Subcutaneous abdominal adipose tissue (tissue), 5 donors: ENCODE measurements around the gene GABBR2.

Source experiments
- H3K27ac ChIP-seq: one replicate; pipeline ENCODE4 v1.7.0; 2013; ENCODE audit warnings: low read depth, mild to moderate bottlenecking, inconsistent platforms, low read length, moderate library complexity
- H3K27me3 ChIP-seq, 5 donors: one replicate each; pipeline ENCODE4 v1.7.0; 2013; ENCODE audit warnings: low read length in 5 of 5, inconsistent platforms in 1 of 5; ENCODE audit not compliant: control insufficient read depth in 5 of 5, insufficient read depth in 4 of 5
- H3K36me3 ChIP-seq, 5 donors: one replicate each; pipeline ENCODE4 v1.7.0; 2013; ENCODE audit warnings: low read length in 5 of 5; ENCODE audit not compliant: control insufficient read depth in 5 of 5, insufficient read depth in 5 of 5
- H3K4me1 ChIP-seq, 5 donors: one replicate each; pipeline ENCODE4 v1.7.0; 2013; ENCODE audit warnings: low read length in 5 of 5, mild to moderate bottlenecking in 3 of 5, moderate library complexity in 1 of 5; ENCODE audit not compliant: control insufficient read depth in 5 of 5, insufficient read depth in 5 of 5
- H3K4me3 ChIP-seq, 5 donors: one replicate each; pipeline ENCODE4 v1.7.0; 2013; ENCODE audit warnings: low read length in 5 of 5, low read depth in 1 of 5
- H3K9ac ChIP-seq, 5 donors: one replicate each; pipeline ENCODE4 v1.7.0; 2013; ENCODE audit warnings: low read length in 5 of 5, mild to moderate bottlenecking in 4 of 5, moderate library complexity in 3 of 5
- H3K9me3 ChIP-seq, 5 donors: one replicate each; pipeline ENCODE4 v1.7.0; 2013; ENCODE audit warnings: low read length in 5 of 5; ENCODE audit not compliant: control insufficient read depth in 5 of 5
- donor health status: healthy.
- donor health status: healthy.
- donor health status: healthy.
- donor health status: healthy.
- donor health status: healthy.

Gene GABBR2

DNA sequence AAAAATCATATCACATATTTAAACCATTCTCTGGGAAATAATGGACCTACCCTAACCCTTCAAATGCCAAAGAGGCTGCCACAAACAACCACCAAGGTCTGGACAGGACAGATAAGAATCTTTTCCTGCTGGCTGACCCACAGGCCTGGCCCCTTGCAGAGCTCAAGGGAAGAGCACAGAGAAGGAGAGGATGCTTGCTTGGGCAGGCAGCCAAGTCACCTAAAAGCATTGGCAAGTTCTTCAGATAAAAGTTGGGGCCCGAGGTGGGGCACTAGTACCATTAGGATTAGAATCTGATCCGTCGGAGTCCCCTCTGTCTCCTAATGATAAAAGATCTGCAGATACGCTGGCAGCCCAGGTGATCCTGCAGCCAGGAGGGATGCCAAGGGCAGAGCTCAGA lies 176.6 kb downstream of the GABBR2 start:
- H3K36me3 ChIP-seq: no peaks in the 10 kb centered on the region
- H3K9ac ChIP-seq: no peak overlapping the region

DNA sequence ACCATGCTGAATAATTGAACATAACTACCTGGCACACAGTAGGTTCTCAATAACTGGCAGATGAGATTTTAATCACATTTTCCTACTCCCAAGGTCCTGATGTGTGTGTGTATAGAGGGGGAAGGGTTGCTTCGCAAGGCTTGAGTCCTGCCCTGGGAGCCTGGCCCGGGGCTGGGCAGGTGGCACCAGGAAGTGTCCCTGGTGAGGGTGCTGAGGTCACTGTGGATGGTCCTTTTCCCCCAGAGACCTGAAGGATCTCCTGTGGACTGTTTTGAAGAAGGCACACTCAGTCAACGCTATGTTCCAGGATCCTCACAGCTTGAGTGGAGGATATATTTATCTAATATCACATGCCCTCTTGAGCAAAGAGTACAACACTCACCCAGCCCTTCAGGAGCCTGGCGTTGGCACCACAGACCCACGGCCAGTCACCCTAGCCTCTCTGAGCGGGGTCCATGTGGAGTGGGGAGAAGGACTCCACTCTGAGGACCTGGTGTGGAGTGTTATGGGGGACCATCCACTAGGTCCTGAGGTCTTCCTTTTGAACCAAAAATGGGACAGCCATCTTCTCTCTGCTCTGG lies 177.8 kb downstream of the GABBR2 start:
- Histone ChIP-seq H3K4me1 (no peaks in the 10 kb centered on the region), H3K4me3 (no peak overlapping the region), H3K9me3 (no peaks in the 10 kb centered on the region), H3K9ac (no peak overlapping the region), H3K27ac (no peak overlapping the region), H3K27me3 (peaks cover 0 to 8% (median 2%) of the 10 kb centered on the region in 5 donors), H3K36me3 (no peaks in the 10 kb centered on the region)

More for the DNA sequence above, 176.6 kb downstream of the GABBR2 start:
- H3K9me3 ChIP-seq: peaks cover 0 to 4% (median 0%) of the 10 kb centered on the region in 5 donors
- H3K4me3 ChIP-seq: no peak overlapping the region
- no peaks in the 10 kb centered on the region for H3K4me1 ChIP-seq
- H3K27ac ChIP-seq: no peak overlapping the region
- peaks cover 0 to 8% (median 2%) of the 10 kb centered on the region in 5 donors for H3K27me3 ChIP-seq

DNA sequence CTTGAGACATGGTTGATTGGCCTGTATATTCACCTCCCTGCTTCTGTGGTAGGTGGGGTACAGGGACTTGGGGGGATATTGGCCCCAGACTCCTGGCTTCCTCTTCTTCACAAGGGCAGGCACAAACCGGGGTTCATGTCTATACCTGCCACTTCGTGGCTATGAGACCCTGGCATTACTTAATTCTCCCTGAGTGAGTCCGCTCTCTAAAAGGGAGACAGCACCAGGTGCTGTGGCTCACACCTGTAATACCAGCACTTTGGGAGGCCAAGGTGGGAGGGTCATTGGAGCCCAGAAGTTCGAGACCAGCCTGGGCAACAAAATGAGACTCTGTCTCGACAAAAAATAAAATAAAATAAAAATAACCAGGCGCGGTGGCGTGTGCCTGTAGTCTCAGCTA lies 178.5 kb downstream of the GABBR2 start:
- H3K27ac ChIP-seq: no peak overlapping the region
- H3K9ac ChIP-seq: no peak overlapping the region
- no peaks in the 10 kb centered on the region for H3K36me3 ChIP-seq
- H3K9me3 ChIP-seq: no peaks in the 10 kb centered on the region
- H3K4me1 ChIP-seq: no peaks in the 10 kb centered on the region
- H3K27me3 ChIP-seq: peaks cover 0 to 8% (median 2%) of the 10 kb centered on the region in 5 donors
- H3K4me3 ChIP-seq: no peak overlapping the region

DNA sequence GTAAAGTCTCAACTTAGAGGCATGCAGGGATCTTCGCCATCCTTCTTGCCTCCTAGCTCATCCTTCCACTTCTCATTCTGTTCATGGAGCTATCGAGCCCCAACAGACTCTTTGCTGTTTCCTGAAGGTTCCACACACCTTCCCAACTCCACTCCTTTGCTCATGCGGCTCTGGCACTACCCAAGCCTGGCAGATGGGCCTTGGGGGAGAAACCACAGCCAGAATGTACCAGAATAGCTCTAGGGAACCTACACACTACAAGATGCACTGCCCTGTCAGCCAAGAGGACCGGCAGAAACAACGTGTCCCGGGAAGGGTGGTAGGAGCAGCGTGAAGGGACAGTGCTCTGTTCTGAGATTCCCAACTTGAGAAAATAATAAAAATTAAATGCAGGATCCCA lies 178.9 kb downstream of the GABBR2 start:
- H3K27ac ChIP-seq: no peak overlapping the region
- no peaks in the 10 kb centered on the region for H3K4me1 ChIP-seq
- H3K9me3 ChIP-seq: no peaks in the 10 kb centered on the region
- H3K27me3 ChIP-seq: peaks cover 0 to 8% (median 2%) of the 10 kb centered on the region in 5 donors
- H3K36me3 ChIP-seq: no peaks in the 10 kb centered on the region
- no peak overlapping the region for H3K9ac ChIP-seq
- H3K4me3 ChIP-seq: no peak overlapping the region

DNA sequence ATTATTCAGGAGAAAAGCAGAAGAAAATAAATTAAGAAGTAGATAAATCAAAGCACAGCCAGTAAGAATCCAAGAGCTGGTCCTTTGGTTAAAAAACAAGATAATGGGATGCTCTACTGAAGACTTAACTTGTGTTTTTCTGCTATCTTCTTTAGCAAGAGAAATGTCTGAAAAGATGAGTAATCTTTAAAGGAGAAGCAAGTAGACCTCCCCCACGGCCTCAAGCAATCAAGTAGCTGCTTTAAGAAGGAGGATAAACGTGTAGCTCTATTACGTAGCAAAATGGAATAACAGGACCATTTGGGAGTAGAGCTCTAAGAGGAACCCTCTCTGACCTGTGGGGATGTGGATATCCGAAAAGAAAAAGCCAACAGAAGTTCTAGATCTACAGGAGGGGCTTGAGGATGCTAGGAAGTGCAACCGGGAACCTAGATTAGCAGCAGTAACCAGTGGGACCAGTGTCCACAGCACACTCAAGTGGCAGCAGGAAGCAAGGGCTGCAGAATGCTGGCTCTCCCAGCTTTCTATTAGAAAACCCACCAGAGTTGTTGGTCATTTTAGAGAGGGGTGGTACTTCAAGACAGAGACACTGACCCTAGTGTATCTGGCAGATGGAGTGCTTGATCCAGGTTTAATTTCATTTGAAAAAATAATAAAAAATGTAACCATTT lies 185.4 kb downstream of the GABBR2 start:
- no peaks in the 10 kb centered on the region for H3K4me1 ChIP-seq
- H3K4me3 ChIP-seq: no peak overlapping the region
- no peak overlapping the region for H3K9ac ChIP-seq
- H3K9me3 ChIP-seq: no peaks in the 10 kb centered on the region
- H3K27ac ChIP-seq: no peak overlapping the region
- H3K36me3 ChIP-seq: no peaks in the 10 kb centered on the region
- peaks cover 0 to 2% (median 0%) of the 10 kb centered on the region in 5 donors for H3K27me3 ChIP-seq

DNA sequence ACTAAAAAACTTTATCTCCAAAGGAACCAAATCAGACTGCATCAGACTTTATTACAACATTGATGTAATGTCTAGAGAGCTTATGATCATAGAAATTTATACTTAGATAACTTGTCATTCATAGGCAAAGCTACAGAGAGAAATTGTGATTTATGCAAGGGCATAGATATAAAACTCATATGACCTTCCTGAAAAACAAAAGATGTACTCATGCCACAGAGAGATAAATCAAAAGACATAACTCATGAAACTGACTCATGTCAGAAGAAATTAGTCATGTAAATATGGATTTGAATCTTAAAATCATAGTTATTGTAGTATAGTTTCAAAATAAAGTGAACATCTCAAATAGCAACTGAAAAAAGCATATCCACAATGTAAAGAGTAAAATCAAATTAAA lies 186.2 kb downstream of the GABBR2 start:
- no peaks in the 10 kb centered on the region for H3K4me1 ChIP-seq
- H3K27ac ChIP-seq: no peak overlapping the region
- no peaks in the 10 kb centered on the region for H3K9me3 ChIP-seq
- peaks cover 0 to 2% (median 0%) of the 10 kb centered on the region in 5 donors for H3K27me3 ChIP-seq
- H3K4me3 ChIP-seq: no peak overlapping the region
- no peaks in the 10 kb centered on the region for H3K36me3 ChIP-seq
- no peak overlapping the region for H3K9ac ChIP-seq

DNA sequence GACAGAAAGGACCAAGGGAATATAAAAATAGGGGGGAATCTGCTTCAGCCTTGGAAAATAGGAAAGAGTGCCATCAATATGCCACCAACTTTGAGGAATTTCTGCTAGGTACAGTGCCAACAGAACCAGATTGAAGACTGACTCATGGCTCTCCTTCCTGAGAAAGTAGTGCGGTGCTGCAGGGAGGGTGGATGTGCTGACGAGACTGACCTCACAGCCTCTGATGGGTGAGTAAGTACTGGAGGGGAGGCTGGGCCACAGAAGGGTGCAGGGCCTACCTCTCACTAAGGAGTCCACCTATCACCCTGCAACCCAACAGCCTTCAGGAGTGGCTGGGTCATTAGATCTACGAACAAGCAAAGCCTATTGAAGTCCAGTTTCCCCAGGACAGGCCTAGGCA lies 187.6 kb downstream of the GABBR2 start:
- Histone ChIP-seq H3K9me3 (no peaks in the 10 kb centered on the region), H3K9ac (no peak overlapping the region), H3K36me3 (no peaks in the 10 kb centered on the region), H3K27ac (no peak overlapping the region), H3K4me3 (no peak overlapping the region), H3K4me1 (no peaks in the 10 kb centered on the region), H3K27me3 (peaks cover 0 to 5% (median 0%) of the 10 kb centered on the region in 5 donors)

DNA sequence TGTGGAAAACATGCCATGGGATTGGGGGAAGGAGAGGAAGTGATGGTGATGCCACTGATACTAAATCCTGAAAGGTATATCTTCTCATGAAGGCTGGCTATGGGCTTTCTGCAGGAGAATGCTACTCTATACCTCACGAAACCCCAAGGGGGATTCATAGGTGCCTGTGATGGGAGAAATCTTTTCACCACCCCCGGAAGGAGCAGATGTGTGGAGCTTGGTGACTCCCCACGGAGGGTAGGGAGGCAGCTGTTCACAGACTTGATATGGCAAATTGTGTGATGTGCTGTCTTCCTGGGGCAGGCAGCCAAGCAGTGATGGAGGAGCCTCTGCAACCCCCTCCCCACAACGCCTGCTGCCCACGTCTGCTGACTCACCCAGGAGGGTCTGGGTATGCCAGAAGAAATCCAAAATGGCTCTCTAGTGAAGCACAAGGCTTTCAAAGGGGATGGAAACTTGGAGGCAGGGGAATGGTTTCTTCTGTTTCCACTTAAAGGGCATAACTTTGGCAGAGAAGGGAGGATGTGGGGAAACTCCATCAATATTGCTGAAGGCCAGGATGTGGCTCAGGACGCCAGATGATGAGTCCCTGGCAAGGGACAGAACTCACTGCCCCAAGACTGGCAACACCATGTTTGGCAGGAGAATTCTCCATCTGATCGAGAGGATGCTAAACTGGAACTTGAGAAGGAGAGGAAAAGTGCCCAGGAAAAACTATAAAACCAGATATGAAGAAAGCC lies 188.3 kb downstream of the GABBR2 start:
- Histone ChIP-seq H3K9ac (no peak overlapping the region), H3K4me3 (no peak overlapping the region), H3K4me1 (no peaks in the 10 kb centered on the region), H3K9me3 (no peaks in the 10 kb centered on the region), H3K27me3 (peaks cover 0 to 5% (median 0%) of the 10 kb centered on the region in 5 donors), H3K36me3 (no peaks in the 10 kb centered on the region), H3K27ac (no peak overlapping the region)

DNA sequence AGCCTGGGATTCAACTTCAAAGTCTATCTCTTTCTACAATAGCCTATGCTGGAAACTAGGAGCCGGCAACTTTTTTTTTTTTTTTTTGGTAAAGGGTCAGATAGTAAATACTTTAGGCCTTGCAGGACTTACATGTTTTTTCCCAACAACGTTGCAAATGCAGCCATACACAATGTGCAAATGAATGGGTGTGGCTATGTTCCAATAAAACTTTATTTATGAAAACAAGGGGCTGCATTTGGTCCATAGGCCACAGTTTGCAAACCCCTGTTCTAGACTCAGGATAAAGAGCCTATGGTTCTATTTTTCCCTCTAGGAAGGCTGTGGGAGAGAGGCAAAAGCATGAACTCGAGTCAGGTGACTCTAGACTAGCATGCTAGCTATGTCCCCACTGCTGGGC lies 189.1 kb downstream of the GABBR2 start:
- Histone ChIP-seq H3K36me3 (no peaks in the 10 kb centered on the region), H3K4me3 (no peak overlapping the region), H3K27me3 (peaks cover 0 to 5% (median 0%) of the 10 kb centered on the region in 5 donors), H3K9ac (no peak overlapping the region), H3K27ac (no peak overlapping the region), H3K4me1 (no peaks in the 10 kb centered on the region), H3K9me3 (no peaks in the 10 kb centered on the region)

DNA sequence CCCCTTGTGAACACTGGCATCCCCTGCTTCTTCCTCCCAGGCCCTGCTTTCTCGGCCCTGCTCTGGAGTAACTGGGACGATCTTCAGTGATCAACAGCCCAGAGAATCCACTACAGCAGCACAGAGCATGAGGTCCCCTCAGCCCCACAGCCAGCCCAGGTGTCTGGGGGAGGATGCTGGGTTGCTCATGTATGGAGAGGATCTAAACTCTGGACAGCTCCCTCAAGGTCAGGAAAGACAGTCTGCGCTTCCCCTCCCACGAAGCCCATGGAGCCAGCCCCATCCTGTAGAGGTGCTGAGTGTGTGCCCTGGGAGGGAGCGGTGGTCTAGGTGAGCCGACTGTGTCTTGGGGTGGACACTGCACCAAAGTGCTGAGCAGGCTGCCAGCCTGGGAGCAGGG lies 190.2 kb downstream of the GABBR2 start:
- Histone ChIP-seq H3K9ac (no peak overlapping the region), H3K27ac (no peak overlapping the region), H3K4me3 (no peak overlapping the region), H3K27me3 (peaks cover 0 to 5% (median 0%) of the 10 kb centered on the region in 5 donors), H3K4me1 (no peaks in the 10 kb centered on the region), H3K9me3 (no peaks in the 10 kb centered on the region), H3K36me3 (no peaks in the 10 kb centered on the region)
